Lower leg skin (tissue), 3 donors: ENCODE results near the gene MROH2A.

Source experiments
- CTCF ChIP-seq, 3 donors: fragments of 450-650 bp; IDR thresholded peaks; one replicate each; pipeline ENCODE4 v1.5.1; 2016; ENCODE audit warnings: antibody characterized with exemption in 3 of 3, mild to moderate bottlenecking in 3 of 3, moderate library complexity in 2 of 3
- POLR2A ChIP-seq, 2 donors: fragments of 450-650 bp; IDR thresholded peaks; one replicate each; pipeline ENCODE4 v1.6.1; 2016 to 2017; ENCODE audit warnings: antibody characterized with exemption in 2 of 2, mild to moderate bottlenecking in 1 of 2, moderate library complexity in 1 of 2

GRCh38 chr2:233853883-233854240 lies 75.7 kb downstream of the MROH2A start:
- TF ChIP-seq CTCF (IDR thresholded peaks at IDR 0.05) (no peak), POLR2A (IDR thresholded peaks at IDR 0.05) (no peak)
